Mesenteric fat pad (tissue), 1 donor: ENCODE data around the gene USP38. TPM values are rescaled to one million over a fixed set of nuclear protein-coding genes. Genes with fewer than 3 reads are reported as not detected.
"Not testable (repeated sequence)": the region's sequence is repeated elsewhere in the genome, so short reads cannot be mapped to it uniquely, and the experiment has no call there.

Source experiments
- DNase-seq: peaks from one replicate; pipeline ENCODE4 v3.0.0-alpha.2; 2020; ENCODE audit warnings: low spot score
- total RNA-seq: library from RNA; stranded (reverse); fragmentation: NEBNext Ultra II Directional; extraction: Animal tissue kit (Norgen Biotek cat#: 25700); gene quantifications from one replicate; pipeline ENCODE4 v1.2.1, GENCODE V29; 2021
- donor health status: DM: yes; HTN: yes; CAD: no.

The USP38 gene
- total RNA-seq, 1 donor from 2014 or later = 20.7 TPM

DNA sequence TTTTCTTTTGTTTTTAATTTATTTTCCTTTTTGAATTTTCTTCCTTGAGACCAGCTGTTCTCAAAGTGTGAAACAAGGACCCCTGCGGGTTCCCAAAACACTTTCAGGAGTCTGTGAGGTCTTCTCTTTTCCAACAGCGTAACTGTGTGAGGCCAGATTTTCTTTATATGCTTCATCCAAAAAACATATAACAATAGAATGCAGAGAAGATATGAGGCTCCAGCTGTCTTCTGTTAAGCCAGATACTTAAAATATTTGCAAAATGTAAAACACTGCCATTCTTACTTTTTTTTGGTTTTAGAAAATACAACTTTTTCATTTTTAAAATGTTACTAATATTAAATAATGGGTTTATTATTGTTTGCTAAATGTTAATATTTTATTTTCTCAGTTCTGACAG lies 27.8 kb downstream of the USP38 start:
- no peak for DNase-seq

DNA sequence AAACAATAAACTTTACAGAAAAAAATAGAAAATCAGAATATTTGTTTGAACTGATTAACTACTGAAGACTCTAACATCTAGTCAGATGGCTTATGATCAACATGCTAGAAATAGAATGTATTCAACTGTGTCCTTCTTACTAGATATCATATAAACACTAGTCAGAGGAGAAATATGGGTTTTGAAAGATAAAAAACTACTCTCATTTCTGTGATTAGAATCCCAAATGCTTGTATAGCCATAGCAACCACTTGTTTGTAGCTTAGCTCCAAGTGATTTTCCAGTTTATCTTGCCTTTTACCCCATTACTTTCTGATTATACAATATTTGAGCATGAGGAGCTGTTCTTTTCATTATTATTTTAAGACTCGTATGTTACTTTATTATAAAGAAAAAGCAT lies 31.2 kb downstream of the USP38 start:
- no peak for DNase-seq

DNA sequence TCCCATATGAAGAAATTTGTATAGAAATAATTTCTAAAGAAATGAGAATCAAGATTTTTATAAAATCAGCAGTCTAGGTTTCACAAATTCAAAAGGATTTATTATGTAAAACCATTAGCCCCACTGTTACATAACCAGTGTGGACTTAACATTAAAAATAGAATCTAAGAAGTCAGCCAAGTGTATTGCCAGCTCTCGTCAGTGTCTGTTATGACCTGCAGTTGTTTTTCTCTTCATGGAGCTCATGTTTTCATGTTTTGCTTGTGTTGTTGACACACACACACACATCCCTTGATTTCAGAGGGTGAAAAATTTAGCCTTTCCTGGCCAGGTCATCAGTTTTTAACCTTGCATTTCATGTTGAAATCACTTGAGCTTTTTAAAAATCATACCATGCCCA lies 39.5 kb downstream of the USP38 start:
- no peak for DNase-seq

DNA sequence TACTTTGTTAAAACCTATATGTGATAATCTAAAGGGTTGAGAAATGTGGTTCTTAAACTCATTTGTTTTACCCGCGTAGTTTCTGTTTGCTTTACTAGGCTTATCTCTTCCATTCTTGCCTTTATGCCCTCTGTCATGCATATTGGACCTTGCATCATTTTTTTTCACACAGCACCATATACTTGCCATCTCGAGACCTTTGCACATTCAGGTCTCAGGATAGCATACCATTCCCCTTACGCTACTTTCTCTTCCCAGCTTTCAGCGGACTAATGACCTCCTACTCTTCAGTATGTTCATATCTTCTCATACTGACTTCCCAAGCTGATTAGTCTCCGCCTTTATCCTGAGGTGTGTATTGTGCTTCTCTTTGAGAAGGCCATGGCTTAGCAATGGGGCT lies 40.5 kb downstream of the USP38 start:
- DNase-seq = no peak

DNA sequence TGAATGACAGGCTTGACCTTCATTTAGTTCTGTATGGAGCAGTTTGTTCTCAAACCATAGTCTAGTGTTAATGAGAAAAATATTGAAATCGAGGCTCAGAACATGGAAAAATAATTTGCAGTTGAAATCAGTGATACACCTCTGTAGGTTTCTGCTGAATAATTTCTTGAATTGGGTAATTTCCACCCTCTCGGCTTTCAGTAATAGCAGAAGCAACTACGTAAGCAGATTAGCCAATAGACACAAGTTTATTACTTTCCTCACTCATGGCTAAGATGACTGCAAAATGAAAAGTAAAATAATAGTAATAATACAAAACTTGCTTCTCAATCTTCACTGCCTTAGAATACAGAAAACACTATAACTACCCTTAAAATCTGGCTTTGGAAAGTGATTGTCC lies 46.0 kb downstream of the USP38 start:
- no peak for DNase-seq

DNA sequence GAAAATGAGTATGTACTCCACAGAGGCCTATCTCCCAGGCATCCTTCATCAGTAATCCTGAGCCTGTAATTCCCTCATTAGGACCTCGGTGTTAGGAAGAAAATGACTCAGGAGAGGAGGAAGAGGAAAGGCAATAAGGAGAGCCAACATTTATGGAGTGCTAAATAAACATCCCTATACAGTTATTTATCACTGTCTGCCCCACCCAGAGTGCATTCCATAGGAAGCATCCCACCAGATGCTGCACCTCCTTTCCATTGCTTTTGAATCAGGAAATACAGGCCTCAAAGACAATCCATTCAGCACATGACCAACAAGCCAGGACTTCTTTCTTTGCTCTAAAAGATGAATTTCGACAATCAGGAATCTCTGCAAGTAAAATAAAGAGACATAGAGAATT lies 47.6 kb downstream of the USP38 start:
- no peak for DNase-seq

DNA sequence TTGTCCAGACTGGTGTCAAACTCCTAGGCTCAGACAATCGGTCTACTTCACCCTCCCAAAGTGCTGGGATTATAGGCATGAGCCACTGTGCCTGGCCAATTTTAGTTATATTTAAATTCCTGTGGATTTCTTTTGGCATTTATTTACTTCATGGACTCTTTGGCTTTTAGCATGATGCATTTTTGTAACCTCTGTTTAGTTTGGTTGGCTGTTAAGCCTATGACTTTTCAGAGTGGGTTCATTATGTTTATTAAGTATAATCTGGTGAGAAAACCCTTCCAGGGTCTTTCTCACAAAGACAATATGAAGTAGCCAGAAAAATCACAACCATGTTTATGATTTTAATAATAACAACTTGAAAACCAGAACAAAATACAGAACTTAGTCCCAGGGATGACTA lies 49.4 kb downstream of the USP38 start:
- no peak for DNase-seq

DNA sequence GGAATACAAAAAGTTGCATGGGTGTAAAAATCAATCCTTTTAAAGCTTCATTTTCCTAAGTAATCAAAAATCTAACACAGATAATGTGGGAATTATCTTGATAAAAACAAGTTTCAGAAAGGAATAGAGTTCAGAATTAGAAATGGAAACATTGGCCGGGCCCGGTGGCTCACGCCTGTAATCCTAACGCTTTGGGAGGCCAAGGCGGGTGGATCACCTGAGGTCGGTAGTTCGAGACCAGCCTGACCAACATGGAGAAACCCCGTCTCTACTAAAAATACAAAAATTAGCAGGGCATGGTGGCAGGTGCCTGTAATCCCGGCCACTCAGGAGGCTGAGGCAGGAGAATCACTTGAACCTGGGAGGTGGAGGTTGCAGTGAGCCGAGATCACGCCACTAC lies 52.5 kb downstream of the USP38 start:
- not testable (repeated sequence) for DNase-seq

DNA sequence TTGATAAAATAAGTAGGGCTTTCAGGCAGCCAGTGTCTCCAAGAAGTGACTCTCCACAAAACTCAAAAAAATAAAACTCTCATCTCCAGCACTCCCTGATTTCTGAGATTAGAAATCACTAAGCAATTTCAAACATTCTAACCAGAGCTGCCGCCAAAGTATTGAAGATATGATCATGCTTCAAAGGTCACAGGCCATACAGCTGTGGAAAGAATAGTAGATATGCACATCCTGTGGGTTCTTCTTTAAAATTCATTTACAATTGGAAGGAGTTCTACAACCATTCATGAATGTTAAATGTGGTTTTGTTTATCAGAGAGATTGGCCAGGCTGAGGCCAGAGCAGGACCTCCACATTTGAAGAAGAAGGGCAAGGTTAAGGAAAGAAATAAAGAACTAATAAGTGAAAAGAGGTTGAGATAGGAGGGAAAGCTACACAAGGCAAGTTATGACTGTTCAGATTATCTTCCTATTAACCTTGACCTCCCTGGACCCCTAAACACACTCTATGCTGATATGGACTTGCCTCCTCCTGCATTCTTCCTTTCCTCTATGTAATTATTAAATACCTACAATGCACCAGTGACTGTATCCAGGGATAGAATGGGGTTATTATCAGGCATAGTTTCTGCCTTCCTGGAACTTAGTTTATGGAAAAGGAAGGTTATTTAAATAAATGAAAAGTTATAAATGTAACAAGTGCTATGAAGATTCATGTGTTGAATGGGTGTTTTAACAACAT lies 56.4 kb downstream of the USP38 start:
- no peak for DNase-seq

DNA sequence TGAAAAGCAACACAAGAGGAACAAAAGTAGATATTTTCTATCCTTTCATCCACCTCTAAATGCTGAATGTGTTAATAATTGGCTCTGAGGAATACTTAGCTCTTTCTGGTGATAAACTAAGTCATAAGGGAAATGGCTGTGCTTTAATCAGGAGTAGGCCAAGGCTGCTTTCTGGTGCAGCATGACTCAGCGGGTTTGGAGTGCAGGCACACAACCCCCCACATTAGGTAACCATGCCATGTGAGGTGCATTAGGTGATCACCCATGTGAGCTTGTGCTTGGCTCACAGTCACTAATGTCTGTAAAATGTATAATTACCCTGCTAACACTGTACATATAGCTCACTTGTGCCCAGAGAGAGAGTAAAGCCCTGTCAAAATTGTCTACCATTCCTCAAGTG lies 57.2 kb downstream of the USP38 start:
- DNase-seq = no peak

DNA sequence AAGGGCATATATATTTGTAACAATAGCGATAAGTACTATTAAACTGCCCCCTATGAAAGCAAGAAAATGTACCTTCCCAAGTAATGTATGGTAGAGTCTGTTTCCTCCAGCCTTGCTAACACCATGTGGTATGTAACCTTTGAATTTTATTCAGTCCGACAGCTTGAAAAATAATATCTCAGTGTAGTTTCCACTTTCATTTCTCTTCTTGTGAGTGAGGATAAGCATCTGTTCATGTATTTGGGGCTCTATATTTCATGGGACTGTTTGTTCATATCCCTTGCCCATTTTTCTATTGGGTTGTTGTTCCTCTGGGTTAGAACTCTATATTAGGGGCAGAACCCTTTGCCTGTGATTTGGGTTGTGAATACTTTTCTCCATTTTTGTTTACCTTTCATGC lies 58.3 kb downstream of the USP38 start:
- DNase-seq = no peak

DNA sequence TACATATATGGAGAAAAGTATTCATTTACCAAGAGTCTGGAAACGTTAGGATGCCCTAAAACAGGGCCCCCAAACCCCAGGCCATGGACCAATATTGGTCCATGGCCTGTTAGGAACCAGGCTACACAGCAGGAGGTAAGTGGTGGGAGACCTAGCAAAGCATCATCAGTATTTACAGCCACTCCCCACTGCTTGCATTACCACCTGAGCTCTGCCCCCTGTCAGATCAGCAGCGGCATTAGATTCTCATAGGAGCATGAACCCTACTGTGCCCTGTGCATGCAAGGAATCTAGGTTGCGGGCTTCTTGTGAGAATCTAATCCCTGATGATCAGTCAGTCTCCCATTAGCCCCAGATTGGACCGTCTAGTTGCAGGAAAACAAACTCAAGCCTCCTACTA lies 62.3 kb downstream of the USP38 start:
- DNase-seq = no peak

DNA sequence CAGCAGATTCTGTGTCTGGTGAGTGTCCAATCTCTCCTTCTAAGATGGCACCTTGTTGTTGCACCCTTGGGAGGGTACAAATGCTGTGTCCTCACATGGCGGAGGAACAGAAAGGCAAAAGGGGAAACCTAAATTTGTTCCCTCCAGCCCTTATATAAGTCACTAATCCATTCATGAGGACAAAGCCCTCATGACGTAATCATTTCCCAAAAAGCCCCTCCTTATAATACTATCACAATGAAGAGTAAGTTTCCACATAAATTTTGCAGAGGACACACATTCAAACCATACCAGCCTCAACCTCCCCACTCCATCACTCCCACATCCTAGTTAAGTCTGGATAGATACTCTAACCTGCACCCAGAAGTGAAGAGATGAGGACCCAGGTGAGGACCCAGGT lies 63.1 kb downstream of the USP38 start:
- no peak for DNase-seq

DNA sequence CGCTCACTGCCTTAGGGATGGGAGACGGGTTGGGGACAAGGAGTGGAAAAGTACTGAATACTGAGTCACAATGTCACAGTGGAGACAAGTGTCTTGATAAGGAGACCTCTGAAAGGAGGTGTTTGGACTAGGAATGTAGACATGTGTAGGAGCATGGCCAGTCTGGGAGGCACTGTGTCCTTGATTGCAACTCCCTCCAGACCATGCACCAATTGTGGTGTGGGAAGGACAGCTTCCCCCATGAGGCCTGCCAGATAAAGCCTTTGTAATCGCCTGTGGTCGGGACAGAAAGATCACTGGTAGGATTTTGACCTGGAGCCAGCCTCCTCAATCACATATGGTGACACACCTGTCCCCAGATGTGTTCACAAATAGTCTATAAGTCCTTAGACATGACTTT lies 64.1 kb downstream of the USP38 start:
- DNase-seq = no peak

DNA sequence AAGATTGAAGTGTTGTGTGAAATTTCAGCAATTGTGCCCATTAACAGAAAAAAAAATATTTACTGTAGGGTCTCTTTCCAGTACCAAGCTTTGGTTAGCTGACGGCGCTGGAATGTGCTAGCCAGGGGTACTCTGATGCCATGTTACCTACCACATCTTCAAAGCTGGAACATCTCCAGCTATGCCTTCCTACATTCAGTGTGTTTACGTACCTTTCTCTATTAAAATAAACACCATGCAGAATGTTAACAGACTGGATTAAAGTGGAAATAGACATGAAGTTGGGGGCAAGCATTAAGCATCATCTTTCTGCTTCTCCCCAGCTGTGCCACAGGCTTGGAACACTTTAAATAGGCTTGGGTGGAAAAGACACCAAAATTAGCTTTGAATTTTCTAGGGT lies 65.9 kb downstream of the USP38 start:
- no peak for DNase-seq

DNA sequence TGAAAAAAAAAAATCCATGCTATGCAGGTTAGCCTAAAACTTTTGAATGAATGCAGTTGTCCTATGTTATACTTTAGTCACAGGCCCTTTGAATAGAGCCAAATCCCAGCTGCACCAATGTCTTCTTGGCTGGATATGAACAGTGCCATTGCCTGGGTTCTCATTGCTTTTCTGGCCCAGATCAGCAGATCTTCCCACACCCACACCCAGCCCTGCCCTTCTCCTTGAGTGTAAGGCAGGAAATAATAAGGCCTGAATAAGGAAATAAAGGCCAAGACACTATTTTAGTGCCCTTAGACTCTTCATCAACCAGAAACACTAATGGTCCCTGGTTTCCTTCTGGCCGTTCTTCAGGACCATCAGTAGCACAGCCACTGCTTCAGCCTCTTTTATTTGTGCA lies 66.6 kb downstream of the USP38 start:
- DNase-seq = no peak

DNA sequence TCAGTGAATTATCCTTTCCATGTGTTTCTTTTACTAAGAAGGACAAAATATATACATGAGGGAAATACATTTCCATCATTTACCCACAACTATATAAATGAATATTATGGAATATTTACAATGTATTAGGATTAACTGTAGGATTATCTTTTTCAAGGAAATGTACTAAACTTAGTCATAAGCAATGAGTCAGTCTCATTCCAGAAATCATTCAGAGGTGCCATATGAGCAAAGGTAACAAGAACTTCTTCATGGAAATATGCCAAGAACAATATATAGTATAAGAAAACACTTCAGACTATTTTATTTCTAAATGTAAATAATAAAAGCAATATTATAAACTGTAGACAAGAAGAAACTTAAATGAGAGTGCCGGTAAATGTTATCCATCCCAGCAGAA lies 67.1 kb downstream of the USP38 start:
- no peak for DNase-seq

DNA sequence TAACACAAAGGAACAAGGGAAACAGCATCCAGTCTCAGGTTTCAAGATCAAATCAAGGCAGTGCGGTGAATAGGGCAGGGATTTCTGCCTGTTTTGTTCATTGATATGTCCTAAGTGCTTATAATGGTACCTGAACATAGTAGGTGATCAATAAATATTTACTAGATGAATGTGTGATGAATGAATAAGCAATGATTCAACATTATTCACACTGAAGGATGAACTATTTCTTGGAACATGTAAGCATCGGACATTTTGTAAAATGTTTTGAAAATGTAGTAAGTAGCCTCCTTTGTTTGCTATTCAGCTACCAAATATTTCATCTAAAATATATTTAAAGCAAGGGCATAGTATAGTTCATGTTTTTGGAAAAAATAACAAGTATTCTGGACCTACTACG lies 67.8 kb downstream of the USP38 start:
- DNase-seq = no peak

DNA sequence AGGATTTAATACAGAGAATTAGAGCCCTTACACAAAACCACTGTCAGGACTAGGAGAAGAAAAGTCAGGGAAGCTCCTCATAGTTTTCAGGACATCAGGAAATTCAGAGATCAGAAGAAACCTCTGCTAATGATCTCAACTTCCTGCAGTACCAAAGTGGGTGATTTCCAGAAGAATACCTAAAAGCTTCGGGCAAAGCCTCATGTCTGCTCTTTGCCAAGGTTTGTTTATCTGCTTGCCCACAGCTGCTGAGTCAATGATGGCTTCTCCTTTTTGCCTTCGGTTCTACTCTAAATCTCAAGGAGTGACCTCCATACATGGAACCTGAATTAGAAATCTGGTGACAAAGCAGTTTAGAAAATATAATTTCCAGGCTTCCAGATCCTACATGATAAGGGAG lies 68.4 kb downstream of the USP38 start:
- DNase-seq = no peak

DNA sequence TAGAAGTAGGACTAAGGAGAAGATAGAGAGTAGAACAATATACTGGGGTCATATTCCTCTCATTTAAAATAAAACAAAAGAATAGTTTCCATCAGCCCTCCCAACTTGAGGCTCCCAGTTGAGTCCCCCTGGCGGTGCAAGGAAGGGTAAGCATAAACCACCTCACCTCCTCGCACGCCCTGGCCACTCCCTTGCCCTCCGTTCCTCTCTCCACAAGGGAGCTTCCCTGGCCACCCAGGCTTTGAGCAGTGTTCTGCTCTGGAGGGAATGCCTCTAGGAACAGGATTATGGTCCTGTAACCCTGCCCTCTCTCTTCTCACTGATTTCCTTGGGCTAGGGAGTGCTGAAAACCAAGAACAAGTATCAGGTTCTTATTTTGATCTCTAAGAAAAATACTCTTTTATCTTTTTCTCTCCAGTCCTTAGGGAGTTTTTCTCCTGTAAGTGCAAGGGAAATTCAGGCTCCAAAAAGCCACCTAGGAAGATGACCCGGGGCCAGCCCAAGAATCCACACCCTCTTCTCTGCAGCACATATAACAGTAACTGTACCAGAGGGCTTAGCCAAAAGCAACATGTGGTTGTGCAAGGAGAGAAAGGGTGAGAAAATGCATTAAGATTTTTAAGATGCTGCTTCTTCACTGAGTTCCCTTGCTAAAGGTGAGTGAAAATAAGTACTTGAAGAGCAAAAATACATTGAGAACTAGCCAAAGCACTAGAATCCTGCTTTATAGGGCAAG lies 69.9 kb downstream of the USP38 start:
- DNase-seq = no peak

DNA sequence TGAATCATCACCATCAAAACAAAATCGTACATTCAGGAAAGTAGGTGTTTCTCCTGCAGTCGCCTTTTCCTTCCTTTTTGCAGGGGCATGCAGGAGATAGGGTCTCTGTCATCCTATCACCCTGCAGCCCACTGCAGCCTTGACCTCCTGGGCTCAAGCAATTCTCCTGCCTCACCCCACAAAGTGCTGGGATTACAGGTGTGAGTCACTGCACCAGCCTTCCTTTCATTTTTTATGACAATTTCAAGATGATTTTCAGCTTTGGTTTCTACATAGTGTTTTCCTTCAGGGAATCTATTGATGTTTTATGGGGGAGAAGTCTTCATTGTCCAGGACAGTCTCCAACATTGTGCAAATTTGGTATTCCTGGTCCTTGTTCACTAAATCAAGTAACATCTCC lies 71.7 kb downstream of the USP38 start:
- no peak for DNase-seq

DNA sequence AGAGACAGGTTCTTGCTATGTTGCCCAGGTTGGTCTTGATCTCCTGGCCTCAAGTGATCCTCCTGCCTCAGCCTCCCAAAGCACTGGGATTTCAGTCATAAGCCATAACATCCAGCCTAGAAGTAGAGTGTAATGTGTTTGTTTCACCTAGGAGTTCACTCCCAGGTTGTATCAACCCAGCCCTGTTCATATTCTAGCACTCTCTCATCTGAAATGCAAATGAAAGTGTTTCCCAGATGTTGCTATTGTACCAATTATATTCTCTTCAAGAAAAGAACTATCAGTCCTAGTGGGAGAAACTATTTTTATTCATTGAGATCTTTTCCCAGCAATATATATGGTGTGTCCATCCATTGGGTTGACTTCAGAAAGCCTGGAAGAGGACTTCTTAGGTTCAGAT lies 72.6 kb downstream of the USP38 start:
- DNase-seq = no peak

DNA sequence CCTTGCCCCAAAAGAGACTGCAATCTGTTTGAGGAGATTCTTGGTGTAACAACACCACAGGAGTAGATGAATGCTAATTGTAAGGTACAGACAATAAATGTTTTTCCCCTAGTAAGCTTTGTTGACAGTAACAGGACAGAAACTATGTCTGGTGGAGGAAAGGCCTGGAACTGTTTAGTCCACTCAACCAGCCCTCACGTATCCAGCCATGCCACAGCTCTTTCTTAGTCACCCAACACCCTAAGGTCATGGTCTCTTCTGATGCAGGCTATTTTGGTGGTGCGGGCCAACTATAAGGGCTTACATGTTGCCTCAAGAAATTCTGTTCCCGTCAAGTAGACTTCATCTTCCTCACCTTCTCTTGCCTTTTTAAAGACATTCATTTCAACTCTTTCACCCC lies 76.0 kb downstream of the USP38 start:
- DNase-seq = no peak
